OCI-LY7 (cell line): ENCODE measurements around the gene ADSS2. TPM values are rescaled to one million over a fixed set of nuclear protein-coding genes. Genes with fewer than 3 reads are reported as not detected.

Source experiments
- BruUV-seq: library from RNA; stranded (reverse); fragments of 400-500 nt; replicated peaks from 2 replicates; lab custom pipeline; 2021; lab: Mats Ljungman, UMichigan
- CTCF ChIA-PET: fragments of 300-600 bp; sonication (Branson Sonifier 250); formaldehyde crosslinking; loops from one replicate; lab custom pipeline; 2022; ENCODE audit warnings: antibody characterized with exemption; ENCODE audit not compliant: unreplicated experiment; lab: Charles Lee
- POLR2A ChIA-PET: fragments of 300-600 bp; sonication (Branson Sonifier 250); formaldehyde crosslinking; loops from one replicate; lab custom pipeline; 2022; ENCODE audit warnings: antibody characterized with exemption; lab: Charles Lee
- DNase-seq: peaks from one replicate; pipeline ENCODE4 v3.0.0-alpha.2; 2015; ENCODE audit warnings: low spot score
- H2AFZ ChIP-seq: fragments of 200-600 bp; sonication (generic), shearing (Covaris generic); 2 replicates; pipeline ENCODE4 v1.6.1; 2014; ENCODE audit warnings: mild to moderate bottlenecking, antibody characterized with exemption, low read length, moderate library complexity
- H3K27ac ChIP-seq: fragments of 200-600 bp; sonication (generic); 2 replicates; pipeline ENCODE4 v1.5.1; 2014; ENCODE audit warnings: mixed run types, low read depth, mild to moderate bottlenecking, moderate library complexity, low read length, inconsistent platforms; ENCODE audit not compliant: poor library complexity, severe bottlenecking
- H3K36me3 ChIP-seq: fragments of 200-600 bp; sonication (generic); 2 replicates; pipeline ENCODE4 v1.6.1; 2014; ENCODE audit warnings: mild to moderate bottlenecking, antibody characterized with exemption, low read length, moderate library complexity, mixed read lengths; ENCODE audit not compliant: insufficient read depth
- H3K4me1 ChIP-seq: fragments of 200-600 bp; sonication (generic); 2 replicates; pipeline ENCODE4 v1.5.1; 2014; ENCODE audit warnings: mild to moderate bottlenecking, low read length; ENCODE audit not compliant: insufficient read depth, poor library complexity, severe bottlenecking
- H3K4me2 ChIP-seq: fragments of 200-600 bp; sonication (generic); 2 replicates; pipeline ENCODE4 v1.6.1; 2014; ENCODE audit warnings: mild to moderate bottlenecking, low read length
- H3K4me3 ChIP-seq: fragments of 200-600 bp; sonication (generic); 2 replicates; pipeline ENCODE4 v1.5.1; 2014; ENCODE audit warnings: mild to moderate bottlenecking, low read depth, low read length; ENCODE audit not compliant: poor library complexity, severe bottlenecking
- H3K79me2 ChIP-seq: fragments of 200-600 bp; sonication (generic); 2 replicates; pipeline ENCODE4 v1.6.1; 2016; ENCODE audit warnings: low read depth, mild to moderate bottlenecking, low read length, moderate library complexity, mixed read lengths; ENCODE audit not compliant: insufficient read depth
- H3K9me2 ChIP-seq: fragments of 200-600 bp; sonication (generic); 2 replicates; pipeline ENCODE4 v1.6.1; 2016; ENCODE audit warnings: mild to moderate bottlenecking, low read length, mixed read lengths; ENCODE audit not compliant: insufficient read depth
- H3K9me3 ChIP-seq: fragments of 200-600 bp; sonication (generic); 2 replicates; pipeline ENCODE4 v1.6.1; 2014; ENCODE audit warnings: mild to moderate bottlenecking, mixed run types, low read length, mixed read lengths
- H4K20me1 ChIP-seq: fragments of 200-600 bp; sonication (generic); 2 replicates; pipeline ENCODE4 v1.6.1; 2014; ENCODE audit warnings: mild to moderate bottlenecking, antibody characterized with exemption, low read length, moderate library complexity, mixed read lengths; ENCODE audit not compliant: insufficient read depth
- EZH2phosphoT487 ChIP-seq: fragments of 200-600 bp; sonication (generic); IDR thresholded peaks from 2 replicates; pipeline ENCODE4 v1.6.1; 2018; ENCODE audit warnings: low read depth, borderline replicate concordance, mild to moderate bottlenecking, mixed run types, antibody characterized with exemption, low read length, moderate library complexity, mixed read lengths
- intact Hi-C: fragments of 100-400 bp; cut with micrococcal nuclease; formaldehyde crosslinking; loops from one replicate; pipeline ENCODE4 v1.10.0; 2022; ENCODE audit not compliant: unreplicated experiment
- total RNA-seq, 2 experiments: library from RNA; depleted of rRNA in 1 of 2; stranded (reverse); fragments of >200 nt in 1 of 2; shearing (Covaris generic) in 1 of 2; gene quantifications; 2 replicates each; pipeline ENCODE4 v1.2.3, GENCODE V29; 2014 to 2022
- TF ChIP-seq, protein P1 (sequence below): fragments of 200-600 bp; sonication (generic); conservative IDR thresholded peaks from 2 replicates; pipeline ENCODE4 v1.5.1; 2014; ENCODE audit warnings: mild to moderate bottlenecking, antibody characterized with exemption, low read length, moderate library complexity, mixed read lengths

Gene ADSS2
- total RNA-seq, 2 experiments from 2014 or later = 35.2 to 54.6 TPM

- CTCF ChIA-PET = no interaction called here
- no TSS peak for BruUV-seq
Measured at GRCh38 chr1:244419024-244419423, 32.7 kb downstream of the ADSS2 start.

GRCh38 chr1:244414543-244414942 is 37.2 kb downstream of the ADSS2 start:
- Histone ChIP-seq H3K27ac (no peak overlapping the region), H3K79me2 (no peaks in the 10 kb centered on the region), H3K4me3 (no peak overlapping the region), H3K9me3 (no peaks in the 10 kb centered on the region), H4K20me1 (no peaks in the 10 kb centered on the region), H3K36me3 (peaks cover 100% of the 10 kb centered on the region), H2AFZ (no peak overlapping the region), H3K9me2 (no peaks in the 10 kb centered on the region), H3K4me1 (no peaks in the 10 kb centered on the region), H3K4me2 (no peak overlapping the region)
- intact Hi-C loops = no loop called here
- TF ChIP-seq, protein P1, sequence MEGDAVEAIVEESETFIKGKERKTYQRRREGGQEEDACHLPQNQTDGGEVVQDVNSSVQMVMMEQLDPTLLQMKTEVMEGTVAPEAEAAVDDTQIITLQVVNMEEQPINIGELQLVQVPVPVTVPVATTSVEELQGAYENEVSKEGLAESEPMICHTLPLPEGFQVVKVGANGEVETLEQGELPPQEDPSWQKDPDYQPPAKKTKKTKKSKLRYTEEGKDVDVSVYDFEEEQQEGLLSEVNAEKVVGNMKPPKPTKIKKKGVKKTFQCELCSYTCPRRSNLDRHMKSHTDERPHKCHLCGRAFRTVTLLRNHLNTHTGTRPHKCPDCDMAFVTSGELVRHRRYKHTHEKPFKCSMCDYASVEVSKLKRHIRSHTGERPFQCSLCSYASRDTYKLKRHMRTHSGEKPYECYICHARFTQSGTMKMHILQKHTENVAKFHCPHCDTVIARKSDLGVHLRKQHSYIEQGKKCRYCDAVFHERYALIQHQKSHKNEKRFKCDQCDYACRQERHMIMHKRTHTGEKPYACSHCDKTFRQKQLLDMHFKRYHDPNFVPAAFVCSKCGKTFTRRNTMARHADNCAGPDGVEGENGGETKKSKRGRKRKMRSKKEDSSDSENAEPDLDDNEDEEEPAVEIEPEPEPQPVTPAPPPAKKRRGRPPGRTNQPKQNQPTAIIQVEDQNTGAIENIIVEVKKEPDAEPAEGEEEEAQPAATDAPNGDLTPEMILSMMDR = no peak
- no peak for TF ChIP-seq EZH2phosphoT487
- BruUV-seq = no TSS peak
- ChIA-PET POLR2A (interaction anchor here (0.6 to 3.6 kb wide), 7 partner anchors 9 to 315 kb away, joined by 4 to 12 read pairs (median 7); no protein-coding TSS in a partner anchor), CTCF (no interaction called here)
- no peak for DNase-seq

More at GRCh38 chr1:244419024-244419423, 32.7 kb downstream of the ADSS2 start:
- Histone ChIP-seq H3K79me2 (no peaks in the 10 kb centered on the region), H3K27ac (no peak overlapping the region), H3K36me3 (peaks cover 100% of the 10 kb centered on the region), H3K9me3 (no peaks in the 10 kb centered on the region), H2AFZ (no peak overlapping the region), H3K9me2 (no peaks in the 10 kb centered on the region), H3K4me2 (no peak overlapping the region), H3K4me1 (no peaks in the 10 kb centered on the region), H4K20me1 (no peaks in the 10 kb centered on the region), H3K4me3 (no peak overlapping the region)
- TF ChIP-seq, protein P1 = no peak
- no peak for TF ChIP-seq EZH2phosphoT487
- no peak for DNase-seq
- POLR2A ChIA-PET = interaction anchor here (1.3 kb wide), 1 partner anchor 36 kb away, joined by 4 read pairs; no protein-coding TSS in a partner anchor
- intact Hi-C loops = no loop called here

GRCh38 chr1:244413736-244414135 is 38.0 kb downstream of the ADSS2 start:
- H3K27ac ChIP-seq = no peak overlapping the region
- CTCF ChIA-PET = no interaction called here

More at GRCh38 chr1:244413736-244414135, 38.0 kb downstream of the ADSS2 start:
- Histone ChIP-seq H4K20me1 (no peaks in the 10 kb centered on the region), H3K9me2 (no peaks in the 10 kb centered on the region), H3K36me3 (peaks cover 100% of the 10 kb centered on the region), H3K4me3 (no peak overlapping the region), H3K79me2 (no peaks in the 10 kb centered on the region), H3K4me1 (no peaks in the 10 kb centered on the region), H3K9me3 (no peaks in the 10 kb centered on the region), H2AFZ (no peak overlapping the region), H3K4me2 (no peak overlapping the region)
- no TSS peak for BruUV-seq
- POLR2A ChIA-PET = interaction anchor here (2.3 to 3.6 kb wide), 4 partner anchors 9 to 36 kb away, joined by 6 to 12 read pairs (median 10); no protein-coding TSS in a partner anchor
- intact Hi-C loops = no loop called here
- TF ChIP-seq, protein P1 = no peak
- no peak for TF ChIP-seq EZH2phosphoT487
- DNase-seq = no peak
